NAMALWA (cell line): ENCODE data around the gene JAKMIP1.

Experiments
- DNase-seq: peaks from one replicate; pipeline ENCODE4 v3.0.0-alpha.2; 2015; ENCODE audit warnings: low spot score

The JAKMIP1 gene

DNA sequence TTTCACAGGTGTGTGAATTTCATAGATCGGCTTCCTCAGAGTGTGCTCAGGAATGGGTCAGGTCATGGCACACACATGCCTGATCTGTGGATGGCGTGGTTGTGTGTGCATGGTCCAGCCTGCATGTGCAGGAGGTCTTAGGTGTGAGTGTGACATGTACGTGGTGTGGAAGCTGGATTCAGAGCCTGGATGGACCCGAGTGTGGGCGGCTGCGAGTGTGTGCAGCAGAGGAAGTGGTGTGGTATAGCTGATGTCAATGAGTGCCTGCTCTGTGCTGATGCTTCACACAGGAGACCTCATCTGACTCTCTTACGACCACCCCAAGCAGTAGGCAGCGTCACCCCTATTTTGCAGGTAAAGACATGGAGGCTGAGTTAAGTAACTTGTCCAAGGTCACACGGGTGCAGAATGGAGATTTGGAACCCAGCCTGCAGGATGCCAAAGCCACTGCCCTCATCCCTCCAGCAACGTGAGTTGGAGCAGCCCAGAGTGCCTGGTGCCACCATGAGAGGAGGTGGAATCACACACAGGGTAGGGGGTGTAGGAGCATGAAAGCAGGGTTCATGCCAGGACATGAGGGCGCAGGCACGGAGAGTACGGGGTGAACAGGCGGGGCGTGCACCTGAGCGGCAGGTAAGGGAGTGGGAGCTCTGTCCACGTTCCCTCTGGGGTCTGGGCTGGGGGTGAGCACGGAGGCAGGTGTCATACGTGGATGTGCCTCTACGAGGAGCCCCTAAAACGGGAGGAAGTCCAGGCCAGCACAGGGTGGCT, 157.9 kb downstream of the JAKMIP1 start:
- DNase-seq = no peak

DNA sequence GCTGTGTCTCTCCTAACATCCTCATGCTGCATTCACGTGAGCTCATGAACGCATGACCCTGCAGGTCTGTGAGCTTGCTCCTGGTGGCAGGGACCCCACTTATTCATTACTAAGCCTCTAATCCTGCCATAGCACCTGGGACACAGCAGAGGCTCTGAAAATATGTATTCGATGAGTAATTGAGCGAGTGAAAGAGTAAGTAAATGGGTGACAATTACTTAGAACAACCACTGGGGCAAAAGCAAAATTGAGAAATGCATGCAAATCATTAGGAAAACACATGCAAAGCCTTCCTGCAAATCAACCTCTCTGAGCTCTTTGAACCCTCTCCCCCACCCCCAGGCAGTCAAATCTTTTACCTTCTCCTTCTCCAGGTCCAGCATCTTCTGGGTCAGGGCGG, 158.5 kb downstream of the JAKMIP1 start:
- DNase-seq = peak; percentile 9

- no peak for DNase-seq
Observed at GRCh38 chr4:6038711-6039110, 161.6 kb downstream of the JAKMIP1 start.

- no peak for DNase-seq
Observed at GRCh38 chr4:6035786-6036185, 164.6 kb downstream of the JAKMIP1 start.

- DNase-seq = no peak
Observed at GRCh38 chr4:6033381-6033780, 167.0 kb downstream of the JAKMIP1 start.

DNA sequence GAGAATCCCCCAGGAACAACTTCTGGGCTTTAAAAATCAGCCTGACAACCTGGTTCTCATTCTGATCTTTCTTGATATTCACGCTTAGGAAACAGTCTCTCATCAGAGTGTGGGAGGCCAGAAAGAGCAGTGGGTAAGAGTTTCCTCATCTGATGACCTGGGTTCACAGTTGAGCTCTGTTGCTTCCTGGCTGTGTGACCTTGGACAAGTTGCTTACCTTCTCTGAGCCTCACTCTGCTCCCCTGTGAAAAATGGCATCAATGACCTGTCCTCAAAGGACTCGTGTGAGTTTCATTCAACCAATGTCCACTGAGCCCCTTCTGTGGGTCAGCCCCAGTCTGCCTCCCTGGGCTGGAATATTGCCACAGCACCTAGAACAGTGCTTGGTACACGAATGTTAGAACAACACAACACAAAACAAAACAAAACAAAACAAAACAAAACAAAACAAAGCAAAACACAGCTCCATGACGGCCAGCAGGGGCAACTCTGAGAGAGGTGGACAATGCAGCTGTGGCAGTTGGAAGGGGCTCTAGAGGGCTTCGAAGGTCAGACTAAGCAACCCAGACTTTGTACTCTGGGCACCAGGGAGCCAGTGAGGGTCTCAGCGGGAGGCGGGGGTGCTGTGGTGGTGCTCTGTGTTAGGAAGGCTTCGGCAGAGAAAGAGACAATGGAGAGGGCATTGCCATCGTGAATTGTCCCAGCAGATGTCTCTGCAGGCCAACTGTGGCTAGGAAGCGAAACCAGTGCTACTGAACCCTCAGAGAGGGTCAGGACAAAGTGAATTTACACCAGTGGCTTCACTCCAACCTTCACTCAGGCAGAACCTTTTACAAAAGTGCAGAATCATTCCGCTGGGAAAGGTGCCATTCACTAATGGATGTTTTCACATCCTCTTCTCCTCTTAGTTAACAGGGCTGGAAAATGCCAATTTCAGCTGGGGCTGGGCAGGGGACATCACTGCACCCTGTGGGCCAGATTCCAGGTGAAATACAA, 167.8 kb downstream of the JAKMIP1 start:
- DNase-seq = no peak

DNA sequence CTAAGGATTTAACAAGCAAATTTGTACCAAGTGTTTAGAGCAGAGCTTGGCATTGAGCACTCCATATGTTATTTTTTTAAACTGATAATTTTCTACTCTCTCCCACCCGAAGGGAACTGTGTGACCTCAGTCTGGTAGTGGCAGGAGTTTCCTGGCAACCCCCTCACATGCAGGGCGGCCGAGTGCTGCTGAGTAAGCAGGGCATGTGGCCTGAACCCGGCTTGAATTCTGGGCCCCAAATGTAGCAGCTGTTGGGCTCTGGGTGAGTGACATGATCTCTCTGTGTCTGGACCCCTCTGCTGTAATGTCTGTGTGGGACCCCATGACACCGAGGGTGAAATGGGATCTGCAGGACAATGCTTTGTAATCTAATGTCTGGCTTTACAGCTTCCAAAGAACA, 168.5 kb downstream of the JAKMIP1 start:
- DNase-seq = no peak

DNA sequence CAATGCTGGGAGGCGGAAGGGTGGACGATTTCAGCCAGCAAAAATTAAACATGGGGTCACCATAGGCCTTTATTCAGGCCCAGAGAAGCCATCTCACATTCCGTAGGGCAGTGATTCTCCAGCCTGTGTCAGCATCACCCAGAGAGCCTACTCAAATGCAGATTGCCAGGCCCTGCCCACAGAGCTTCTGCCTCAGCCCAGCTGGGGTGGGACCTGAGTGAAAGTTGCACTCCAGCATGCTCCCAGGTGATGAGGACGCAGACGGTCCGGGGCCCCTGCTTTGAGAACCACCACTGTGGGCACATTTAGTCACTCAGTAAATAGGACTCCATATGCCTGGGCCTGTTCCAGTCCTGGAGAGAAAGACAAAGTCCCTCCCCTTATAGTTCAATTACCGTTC, 169.7 kb downstream of the JAKMIP1 start:
- no peak for DNase-seq

GRCh38 chr4:6029254-6029653, 171.1 kb downstream of the JAKMIP1 start:
- no peak for DNase-seq

DNA sequence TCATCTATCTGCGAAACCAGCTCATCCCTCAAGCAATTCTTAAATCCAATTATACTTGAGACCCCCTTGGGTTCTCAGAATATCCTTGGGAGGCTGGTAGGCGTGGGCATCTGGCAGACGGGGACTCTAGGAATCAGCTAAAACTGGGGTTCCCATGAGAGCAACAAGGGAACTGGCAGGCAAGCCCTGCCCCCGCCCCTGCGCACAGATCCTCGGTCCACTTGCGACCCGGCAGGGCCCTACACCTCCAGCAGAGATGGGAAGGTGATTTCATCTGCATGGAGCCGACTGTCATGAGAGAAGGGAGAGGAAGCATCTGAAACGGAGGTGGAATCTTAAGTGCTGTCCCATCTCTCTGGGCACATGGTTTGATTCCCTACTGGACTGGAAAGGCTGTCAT, 172.2 kb downstream of the JAKMIP1 start:
- no peak for DNase-seq

DNA sequence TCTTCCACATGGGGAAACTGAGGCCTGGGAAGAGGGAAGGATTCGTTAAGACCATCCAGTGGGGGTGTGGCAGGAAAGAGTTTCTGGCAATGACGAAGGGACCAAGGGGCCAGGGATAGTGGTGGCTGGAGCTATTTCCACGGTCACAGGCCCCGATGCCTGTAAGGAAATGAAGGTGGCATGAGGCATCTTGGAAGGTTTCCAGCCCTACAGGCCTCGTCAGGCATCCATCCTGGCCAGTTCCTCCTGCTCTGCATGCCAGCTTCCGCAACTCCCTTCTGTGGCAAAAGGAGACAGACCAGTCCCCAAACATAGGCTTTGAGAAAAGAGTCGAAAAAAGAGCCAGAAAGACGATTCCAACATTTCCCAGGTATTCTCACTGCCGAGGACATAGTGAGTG, 173.0 kb downstream of the JAKMIP1 start:
- DNase-seq = no peak

DNA sequence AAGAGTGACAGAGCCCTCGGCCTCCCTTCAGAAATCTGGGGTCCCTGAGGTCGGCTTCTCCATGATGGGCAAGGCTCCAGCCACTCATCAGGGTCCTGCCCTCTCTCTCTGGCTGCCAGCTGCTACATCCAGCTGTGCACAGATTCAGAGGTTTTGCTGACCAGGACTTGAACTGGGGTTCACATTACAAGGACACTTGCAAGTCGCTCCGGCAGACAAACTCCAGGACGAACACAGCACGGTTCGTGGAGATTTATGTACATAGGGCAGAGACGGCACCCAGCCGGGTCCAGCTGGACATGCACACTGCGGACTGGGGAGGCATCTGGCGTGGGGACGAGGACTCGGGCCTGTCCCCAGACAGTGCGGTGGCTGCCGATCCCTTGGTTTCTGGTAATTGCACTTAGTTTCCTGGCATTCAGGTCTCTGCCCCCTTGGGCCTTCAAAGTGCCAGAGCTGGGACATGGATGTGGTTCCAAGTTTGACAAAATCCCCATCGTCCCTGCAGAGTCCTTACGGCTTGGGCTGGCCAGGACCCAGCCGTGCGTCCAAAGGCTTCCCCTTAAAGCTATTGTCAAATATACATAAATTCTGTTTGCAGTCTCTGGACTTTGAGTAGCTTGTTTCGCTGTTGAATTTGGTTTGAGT, 175.9 kb downstream of the JAKMIP1 start:
- DNase-seq = no peak

DNA sequence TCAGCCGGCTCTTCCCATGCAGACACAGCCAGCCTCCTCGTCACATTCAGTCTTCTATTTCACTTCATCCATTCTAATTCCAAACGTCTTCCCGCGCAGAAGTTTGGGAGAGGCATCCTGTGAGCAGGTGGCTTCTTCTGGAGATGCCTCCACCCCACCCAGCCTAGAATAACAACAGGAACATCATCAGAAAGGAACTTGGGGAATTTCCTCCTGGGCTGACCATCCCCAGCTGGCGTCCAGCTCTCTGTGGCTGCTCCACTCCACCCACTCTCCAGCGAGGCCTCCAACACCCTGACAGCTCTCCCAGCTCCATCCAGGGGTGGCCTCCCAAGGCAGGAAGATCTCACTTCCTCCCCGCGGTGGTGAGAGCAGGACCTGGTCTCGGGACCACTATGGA, 176.6 kb downstream of the JAKMIP1 start:
- no peak for DNase-seq

DNA sequence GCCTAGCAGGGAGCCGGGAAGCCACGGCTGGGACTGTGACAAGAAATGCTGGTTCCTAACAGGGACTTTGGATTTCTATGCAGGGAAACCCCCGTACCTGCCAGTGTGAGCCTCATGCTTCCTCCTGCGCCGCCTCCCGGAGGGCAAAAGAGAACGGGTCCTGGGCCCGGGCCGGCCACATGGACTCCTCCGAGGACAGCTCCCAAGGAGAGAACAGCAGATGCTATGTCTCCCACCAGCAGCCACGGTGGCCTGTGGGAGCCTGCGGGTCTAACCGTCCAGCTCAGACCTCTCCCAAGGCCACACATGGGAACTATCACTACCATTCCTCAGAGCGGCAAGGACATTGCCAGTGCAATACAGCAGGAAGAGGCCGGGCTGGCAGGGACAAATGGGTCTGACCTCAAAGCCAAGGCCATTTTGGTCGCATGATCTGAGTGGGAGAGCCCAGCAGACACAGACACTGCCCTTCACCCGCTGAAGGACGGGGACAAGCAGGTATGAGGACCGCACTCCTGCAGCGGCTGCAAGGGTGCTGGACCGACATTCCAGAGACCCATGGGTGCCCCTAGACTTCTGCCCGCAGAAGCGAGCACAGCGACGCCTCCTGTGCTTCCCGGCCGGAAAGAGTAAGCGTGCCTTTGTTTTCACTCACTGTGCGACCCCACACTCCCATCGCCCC, 177.6 kb downstream of the JAKMIP1 start:
- no peak for DNase-seq

- DNase-seq = no peak
Observed at GRCh38 chr4:6021831-6022606, 178.3 kb downstream of the JAKMIP1 start.

GRCh38 chr4:6020613-6021012, 179.7 kb downstream of the JAKMIP1 start:
- DNase-seq = no peak

DNA sequence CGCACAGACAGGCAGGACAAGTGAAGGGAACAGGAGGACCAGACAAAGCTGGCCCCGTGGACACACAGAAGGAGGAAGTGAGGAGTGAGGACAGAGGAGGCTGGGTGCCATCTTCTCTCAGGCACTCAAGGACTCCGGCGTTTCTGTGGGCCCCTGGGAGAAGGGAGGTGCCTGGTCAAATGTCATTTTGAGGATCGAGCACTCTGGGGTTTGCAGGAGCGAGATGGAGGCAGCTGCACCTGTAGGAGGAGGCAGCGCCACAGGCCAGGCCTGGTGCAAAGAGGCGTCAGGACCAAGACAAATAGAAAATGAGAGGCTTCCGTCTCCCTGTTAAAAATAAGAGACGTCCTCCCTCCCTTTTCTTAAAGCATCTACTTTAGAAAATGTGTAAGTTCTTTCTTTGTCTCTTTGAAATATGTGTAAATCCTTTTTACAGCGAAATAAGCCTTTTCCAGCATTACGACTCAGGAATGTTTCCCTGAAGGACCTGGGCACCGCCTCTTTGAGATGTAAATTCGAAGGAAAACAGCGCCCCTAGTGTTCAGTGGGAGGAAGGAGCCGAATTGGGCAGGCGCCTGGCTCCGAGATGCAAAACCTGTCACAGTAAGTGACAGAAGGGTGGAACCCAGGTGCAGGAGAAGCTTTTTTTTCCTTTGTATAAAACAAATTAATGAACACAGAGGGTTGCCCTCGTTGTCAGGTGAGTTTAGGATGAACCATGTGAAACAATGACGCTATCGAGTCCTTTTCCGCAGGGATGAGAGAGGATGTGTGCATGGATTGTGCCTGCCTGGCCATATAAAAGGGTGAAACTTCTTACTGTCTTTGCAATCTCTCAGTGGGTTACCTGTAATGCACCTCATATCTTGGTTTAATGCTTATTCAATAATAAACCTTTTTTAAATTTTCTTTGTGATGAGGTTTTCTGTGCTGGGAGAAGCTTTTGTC, 180.8 kb downstream of the JAKMIP1 start:
- peak; percentile 68 for DNase-seq

DNA sequence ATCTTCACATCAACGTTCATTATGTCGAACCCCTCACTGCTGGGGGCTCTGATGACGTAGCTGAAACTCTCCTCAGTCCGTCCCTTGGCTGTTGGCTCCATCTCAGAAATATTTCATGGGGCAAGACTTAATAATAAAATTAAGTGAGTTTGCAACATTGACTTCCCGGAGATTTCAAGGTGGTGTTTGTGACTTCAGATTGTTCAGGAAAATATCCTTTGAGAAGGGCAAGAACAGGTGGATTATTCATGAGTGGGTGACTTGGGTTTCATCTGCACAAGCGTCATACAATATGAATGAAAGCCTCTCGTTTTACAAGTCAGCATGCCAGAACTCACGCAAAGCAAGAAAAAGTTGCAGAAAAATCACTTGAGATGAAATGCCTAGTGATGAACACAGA, 182.0 kb downstream of the JAKMIP1 start, which contains the start of gene C4orf50:
Gene C4orf50, minus strand, starts transcription at position 101 of the 400 bp plus-strand sequence.
- no peak for DNase-seq

DNA sequence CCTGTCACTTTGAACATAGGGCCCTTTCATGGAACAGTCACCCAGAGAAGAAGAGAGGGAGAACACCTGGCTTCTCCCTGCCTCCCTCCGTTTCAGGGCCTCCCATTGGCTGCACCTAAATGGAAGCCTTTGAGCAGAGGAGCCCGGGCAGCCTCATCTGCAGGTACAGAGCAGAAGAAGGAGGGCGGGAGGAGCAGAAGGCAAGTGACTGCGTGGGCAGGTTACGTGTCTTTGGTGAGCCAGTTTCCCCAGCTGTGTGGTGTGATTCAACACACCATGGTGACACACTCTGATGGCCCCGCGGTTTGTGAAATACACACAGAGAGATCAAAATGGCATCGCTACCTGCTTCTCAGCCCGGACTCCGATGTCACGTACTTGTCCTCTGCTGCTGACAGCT, 182.5 kb downstream of the JAKMIP1 start:
- DNase-seq = no peak

DNA sequence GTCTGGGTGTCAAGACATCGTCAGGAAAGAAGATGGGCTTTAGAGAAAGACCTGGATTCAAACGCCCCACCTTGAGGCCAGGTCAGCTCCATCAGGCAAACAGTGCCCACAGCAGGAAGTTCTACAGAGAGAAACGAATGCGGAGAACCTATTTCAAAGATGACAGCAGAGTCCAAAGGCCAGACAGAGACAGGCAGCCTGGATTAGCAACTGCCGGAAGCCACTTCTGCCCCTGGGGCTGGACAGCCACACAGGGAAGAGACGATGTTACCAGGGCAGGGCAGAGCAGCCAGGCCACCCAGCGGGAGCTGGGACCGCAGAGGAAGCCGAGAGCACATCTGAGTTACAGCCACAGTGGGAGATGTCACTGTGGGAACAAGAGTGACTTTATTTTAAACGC, 183.3 kb downstream of the JAKMIP1 start:
- no peak for DNase-seq
